Stimulated activated CD4-positive, alpha-beta T cell treated with anti-CD3 and anti-CD28 coated beads, Interleukin-15, amount 100 ng/mL, for 48 hours (primary cell): ENCODE data around the gene ITPRID1.
"Not testable (repeated sequence)": the region's sequence is repeated elsewhere in the genome, so short reads cannot be mapped to it uniquely, and the experiment has no call there.

Source experiments
- DNase-seq, 2 donors: peaks; one replicate each; pipeline ENCODE4 v3.0.0-alpha.2; 2020; ENCODE audit warnings: low read depth in 2 of 2

Gene ITPRID1

DNA sequence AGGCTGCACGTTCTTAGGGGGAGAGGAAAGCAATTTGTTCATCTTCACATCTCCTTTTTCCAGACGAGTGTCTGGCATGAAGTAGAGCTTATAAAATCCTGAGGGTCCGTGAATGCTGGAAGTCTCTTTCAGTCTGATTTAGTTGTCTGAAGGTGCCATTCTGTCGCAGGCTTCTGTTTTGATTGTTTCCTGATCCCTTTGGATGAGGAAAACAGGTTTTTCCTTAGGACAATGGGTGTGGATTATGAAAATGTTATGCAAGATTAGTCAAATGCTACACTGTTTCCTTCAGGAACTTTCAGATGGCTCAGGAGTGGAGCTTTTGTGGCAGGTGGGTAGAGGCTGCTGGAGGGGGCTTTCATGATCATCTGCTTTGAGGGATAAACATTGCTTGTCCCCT lies at the start of gene ITPRID1:
TSS of gene ITPRID1 (plus strand) at position 301 of the 400 bp plus-strand sequence. CDS start 38,935 bp downstream, outside the sequence.
- DNase-seq: no peak

DNA sequence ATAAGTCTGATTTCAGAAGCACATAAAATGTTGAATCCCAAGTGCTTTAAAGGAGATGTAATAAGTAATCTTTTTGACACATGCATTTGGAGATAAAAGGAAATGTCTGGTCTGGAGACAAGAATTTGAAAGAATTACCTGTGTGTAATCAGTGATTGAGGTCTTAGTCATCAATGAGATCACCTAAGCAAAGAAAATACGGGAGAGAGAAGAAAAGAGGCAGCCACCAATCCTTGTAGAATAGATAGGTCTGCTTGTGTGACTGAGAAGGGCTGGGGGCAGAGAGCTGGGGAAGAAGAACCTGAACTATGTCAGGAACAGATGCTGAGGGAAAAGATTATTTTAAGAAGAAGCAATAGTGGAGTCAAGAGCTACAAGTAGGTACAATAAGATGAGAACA lies 49.3 kb upstream of the ITPRID1 start:
- DNase-seq: no peak

- DNase-seq: no peak
Measured at GRCh38 chr7:31465285-31465684, 48.6 kb upstream of the ITPRID1 start.

GRCh38 chr7:31466036-31466435 lies 47.9 kb upstream of the ITPRID1 start:
- DNase-seq: no peak

DNA sequence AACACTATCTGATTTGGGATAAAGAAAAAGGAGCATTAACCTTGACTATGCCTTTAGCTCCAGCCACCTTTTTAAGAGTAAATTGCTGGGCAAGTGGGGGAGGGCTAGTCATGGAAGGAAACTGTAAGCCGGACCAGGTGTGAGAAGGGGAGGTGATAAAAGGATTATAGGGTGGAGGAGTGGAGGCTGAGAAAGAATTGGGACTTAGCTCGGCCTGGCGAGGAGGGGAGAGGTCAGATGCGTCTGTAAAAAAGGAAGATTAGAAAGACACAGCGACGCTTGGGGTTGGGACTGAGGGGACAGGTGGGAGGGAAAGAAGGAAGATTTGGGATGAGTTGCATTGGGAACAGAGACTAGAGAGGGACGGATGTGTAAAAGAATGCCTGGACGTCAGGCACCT lies 43.0 kb upstream of the ITPRID1 start:
- DNase-seq: not testable (repeated sequence)

DNA sequence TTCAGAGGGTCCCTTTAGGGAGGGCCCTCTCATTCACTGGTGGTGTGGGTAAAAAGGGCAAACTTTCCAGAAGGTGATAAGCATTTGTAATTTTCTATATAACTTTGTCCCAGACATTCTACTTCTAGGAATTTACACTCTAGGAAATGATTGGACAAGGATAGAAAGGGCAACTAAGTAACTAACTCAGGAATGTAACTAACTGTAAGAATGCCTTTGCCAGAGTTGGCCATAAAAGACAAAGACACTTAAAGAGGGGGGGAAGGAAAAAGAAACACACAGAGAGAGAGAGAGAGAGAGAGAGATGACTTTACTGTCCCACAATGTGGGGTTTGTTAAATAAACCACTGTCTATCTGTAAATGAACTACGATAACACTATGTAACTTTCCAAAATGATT lies 38.5 kb upstream of the ITPRID1 start:
- DNase-seq: no peak

- no peak for DNase-seq
Measured at GRCh38 chr7:31476073-31476745, 37.7 kb upstream of the ITPRID1 start.

GRCh38 chr7:31476941-31477677 lies 36.8 kb upstream of the ITPRID1 start:
- DNase-seq: no peak

DNA sequence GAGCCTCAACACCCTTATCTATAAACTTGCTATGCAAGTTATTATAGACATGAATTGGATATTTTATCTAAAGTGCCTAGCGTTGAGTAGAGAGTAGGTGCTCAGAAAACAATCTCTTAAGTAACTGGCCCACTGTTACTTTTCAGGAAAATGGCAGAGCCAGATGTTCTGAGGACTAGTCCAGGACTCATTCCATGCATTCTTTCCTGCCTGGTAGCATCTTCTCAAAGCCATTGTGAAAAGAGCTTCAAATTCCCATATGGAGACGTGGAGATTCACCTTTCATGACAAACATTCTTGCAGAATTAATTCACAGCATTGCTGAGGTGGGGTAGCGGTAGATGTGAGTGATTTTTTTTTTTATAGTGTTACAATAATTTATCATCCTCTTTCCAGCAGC lies 35.9 kb upstream of the ITPRID1 start:
- DNase-seq: no peak

GRCh38 chr7:31478721-31479120 lies 35.2 kb upstream of the ITPRID1 start:
- no peak for DNase-seq

DNA sequence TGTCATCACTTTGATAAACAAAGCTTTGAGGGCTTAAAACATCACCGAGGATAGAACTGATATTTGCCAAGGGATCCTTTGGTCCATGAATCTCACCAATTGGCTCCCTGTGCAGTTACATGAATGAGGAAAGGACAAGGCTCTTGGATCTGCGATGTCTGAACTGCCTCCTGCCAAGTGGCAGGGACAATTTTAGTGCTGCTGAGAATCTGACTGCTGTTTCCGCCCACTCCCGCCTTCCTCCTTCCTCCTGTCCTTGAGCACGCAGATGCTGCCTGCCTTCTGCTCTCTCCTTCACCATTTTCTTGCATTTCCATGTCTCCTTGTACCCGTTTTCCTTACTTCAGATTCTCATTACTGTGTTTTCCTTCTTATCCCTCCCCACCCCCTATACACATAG lies 26.8 kb upstream of the ITPRID1 start:
- DNase-seq: no peak

DNA sequence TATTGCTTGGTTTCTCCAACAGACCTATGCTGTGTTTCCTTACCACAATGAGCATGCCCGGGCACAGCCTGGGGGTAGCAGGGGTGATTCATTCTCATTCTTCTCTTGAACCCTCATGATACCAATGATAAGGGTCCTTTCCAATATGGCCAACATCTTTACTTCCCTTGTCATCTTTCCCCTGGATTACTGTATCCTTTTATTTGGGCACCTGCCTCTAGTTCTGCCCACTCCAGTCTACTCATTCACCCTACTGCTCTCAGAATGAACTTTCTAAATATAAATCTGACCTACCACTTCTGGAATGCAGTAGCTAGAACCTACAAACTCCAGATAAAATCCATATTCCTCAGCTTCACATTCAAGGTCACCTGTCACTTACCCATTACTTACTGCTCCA lies 26.4 kb upstream of the ITPRID1 start:
- DNase-seq: no peak

- peak; percentile 3 to 12 for DNase-seq
Measured at GRCh38 chr7:31488562-31489203, 25.2 kb upstream of the ITPRID1 start.

GRCh38 chr7:31490796-31491314 lies 23.0 kb upstream of the ITPRID1 start:
- DNase-seq: no peak

- DNase-seq: no peak
Measured at GRCh38 chr7:31492086-31492485, 21.8 kb upstream of the ITPRID1 start.

DNA sequence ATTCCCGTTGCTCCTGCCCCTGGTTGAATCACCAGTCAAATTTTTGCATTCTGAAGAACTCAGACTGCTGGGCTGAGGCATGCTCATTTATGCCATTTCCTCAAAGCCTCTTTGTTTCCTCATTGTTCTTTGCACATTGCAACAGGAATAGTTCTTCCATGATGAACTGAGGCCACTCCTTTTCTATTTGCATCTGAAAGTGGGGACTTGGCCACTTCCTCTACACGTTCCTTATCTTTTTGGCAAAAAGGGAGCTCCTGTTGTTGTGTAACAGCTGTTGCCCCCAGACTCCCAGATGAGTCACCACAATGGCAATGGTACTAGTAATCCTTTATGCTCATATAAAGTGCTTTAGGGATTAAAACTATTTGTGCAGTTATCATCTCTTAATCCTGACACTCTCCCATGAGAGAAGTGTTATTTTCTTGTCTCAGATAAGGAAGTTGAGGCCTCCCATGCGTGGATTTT lies 20.1 kb upstream of the ITPRID1 start:
- DNase-seq: no peak

DNA sequence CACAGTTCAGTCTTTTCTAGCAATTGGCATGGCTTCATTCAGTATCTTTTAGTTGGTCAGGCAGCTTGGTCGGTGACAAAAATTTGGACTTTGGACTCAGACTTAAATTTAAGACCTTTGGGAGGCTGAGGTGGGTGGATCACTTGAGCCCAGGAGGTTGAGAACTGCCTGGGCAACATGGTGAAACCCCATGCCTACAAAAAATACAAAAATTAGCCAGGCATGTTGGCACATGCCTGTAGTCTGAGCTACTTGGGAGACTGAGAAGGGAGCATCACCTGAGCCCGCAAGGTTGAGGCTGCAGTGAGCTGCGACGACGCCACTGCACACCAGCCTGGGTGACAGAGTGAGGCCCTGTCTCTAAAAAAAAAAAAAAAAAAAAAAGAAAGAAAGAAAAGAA lies 19.5 kb upstream of the ITPRID1 start:
- DNase-seq: no peak

DNA sequence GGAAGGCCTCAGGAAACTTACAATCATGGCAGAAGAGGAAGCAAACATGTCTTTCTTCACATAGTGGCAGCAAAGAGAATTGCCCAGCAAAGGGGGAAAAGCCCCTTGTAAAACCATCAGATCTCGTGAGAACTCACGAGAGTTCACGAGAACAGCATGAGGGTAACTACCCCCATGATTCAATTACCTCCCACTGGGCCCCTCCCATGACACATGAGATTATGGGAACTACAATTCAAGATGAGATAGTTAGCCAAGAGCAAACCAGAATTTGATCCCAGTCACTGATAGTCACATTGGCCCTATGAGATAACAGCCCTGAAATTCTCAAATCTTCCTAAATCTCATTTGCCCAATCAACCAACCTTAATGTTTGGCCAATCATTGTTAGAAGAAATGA lies 18.2 kb upstream of the ITPRID1 start:
- no peak for DNase-seq

DNA sequence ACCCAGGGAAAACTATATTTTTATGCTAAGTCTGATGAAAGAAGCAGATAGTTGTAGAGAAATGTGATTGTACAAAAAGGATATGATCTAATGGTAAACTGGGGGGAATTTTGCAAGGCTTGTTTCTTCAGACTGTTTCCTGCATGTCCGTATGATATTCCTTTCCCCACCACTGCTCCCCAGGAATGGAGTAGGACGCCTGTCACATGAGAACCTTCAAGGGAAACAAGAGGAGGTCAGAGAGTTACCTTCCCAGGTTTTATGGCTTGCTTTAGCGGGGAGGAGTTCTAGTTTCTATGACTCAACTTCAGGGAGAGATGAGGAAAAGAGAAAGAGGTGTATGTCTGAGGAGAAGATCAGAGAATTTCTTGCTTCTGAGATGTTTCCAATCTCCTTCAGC lies 16.4 kb upstream of the ITPRID1 start:
- no peak for DNase-seq

DNA sequence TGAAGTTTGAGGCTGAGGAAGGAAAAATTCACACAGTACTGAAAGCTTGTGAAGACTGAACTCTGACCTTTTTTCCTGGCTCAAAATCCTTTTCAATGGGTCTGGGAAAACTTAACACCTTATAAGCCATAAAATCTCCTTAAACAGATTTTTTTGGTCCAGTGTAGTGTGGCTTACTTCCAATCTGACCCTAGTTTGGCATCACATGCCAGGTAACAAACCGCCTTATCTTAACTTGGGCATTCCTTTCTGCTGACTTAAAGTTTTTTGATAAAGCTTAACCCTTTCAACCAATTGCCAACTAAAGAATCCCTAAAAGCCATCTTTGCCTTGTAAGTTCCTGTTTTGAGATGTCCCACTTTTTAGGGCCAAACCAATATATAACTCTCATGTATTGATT lies 13.2 kb upstream of the ITPRID1 start:
- no peak for DNase-seq

- no peak for DNase-seq
Measured at GRCh38 chr7:31508823-31509222, 5.1 kb upstream of the ITPRID1 start.

DNA sequence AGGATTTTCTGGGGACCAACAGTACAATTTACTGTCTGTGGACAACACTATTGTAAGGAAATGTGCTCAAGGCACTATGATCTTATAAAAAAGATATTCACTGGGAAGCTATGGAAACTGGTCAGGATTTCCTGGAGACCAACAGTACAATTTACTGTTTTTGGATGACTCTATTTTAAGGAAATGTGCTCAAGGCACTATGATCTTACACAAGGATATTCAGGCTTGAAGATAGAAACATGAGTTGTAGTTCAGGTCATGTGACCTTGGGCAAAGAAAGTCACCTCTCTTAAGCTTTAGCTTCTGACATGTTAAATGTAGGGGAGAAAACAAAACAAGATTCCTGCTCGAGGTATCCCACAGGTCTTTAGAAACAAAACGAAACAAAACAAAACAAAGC lies 1.7 kb upstream of the ITPRID1 start:
- DNase-seq: no peak
